Thoracic aorta (tissue), 2 donors: ENCODE results near the gene UTS2R. TPM values are rescaled to one million over a fixed set of nuclear protein-coding genes. Genes with fewer than 3 reads are reported as not detected.

Experiments used
- ATAC-seq: fragments of 150-250 bp; one replicate; pipeline ENCODE4 v1.8.0; 2017; ENCODE audit warnings: low read depth; ENCODE audit not compliant: insufficient number of reproducible peaks, low FRiP score
- DNase-seq: peaks from one replicate; pipeline ENCODE4 v3.0.0-alpha.2; 2020; ENCODE audit warnings: low spot score
- H3K27ac ChIP-seq, 2 donors: fragments of 200-600 bp; sonication (generic); 1 replicate in 1 of 2; 2 replicates in 1 of 2; pipeline ENCODE4 v1.5.1; 2016; ENCODE audit warnings: mild to moderate bottlenecking in 2 of 2, moderate library complexity in 2 of 2
- H3K27me3 ChIP-seq: fragments of 200-600 bp; sonication (generic); replicated peaks from 2 replicates; pipeline ENCODE4 v1.6.0; 2016; ENCODE audit warnings: mild to moderate bottlenecking; ENCODE audit not compliant: insufficient read depth
- H3K36me3 ChIP-seq: fragments of 200-600 bp; sonication (generic); one replicate; pipeline ENCODE4 v1.5.1; 2016
- H3K4me1 ChIP-seq, 2 donors: fragments of 200-600 bp; sonication (generic); 1 replicate in 1 of 2; 2 replicates in 1 of 2; pipeline versions ENCODE4 v1.5.1 to v1.6.0; 2016; ENCODE audit warnings: low read depth in 2 of 2, mild to moderate bottlenecking in 1 of 2; ENCODE audit not compliant: control insufficient read depth in 1 of 2
- H3K4me3 ChIP-seq: fragments of 200-600 bp; sonication (generic); 2 replicates; pipeline ENCODE4 v1.5.1; 2016; ENCODE audit warnings: mild to moderate bottlenecking
- H3K9me3 ChIP-seq: fragments of 200-600 bp; sonication (generic); 2 replicates; pipeline ENCODE4 v1.5.1; 2016
- CTCF ChIP-seq: fragments of 200-600 bp; sonication (generic); IDR thresholded peaks from one replicate; pipeline ENCODE4 v1.5.1; 2019; ENCODE audit warnings: antibody characterized with exemption
- total RNA-seq, 2 donors: library from RNA; depleted of rRNA; stranded (reverse); fragments of >200 nt; gene quantifications; one replicate each; pipeline versions ENCODE4 v1.1.0 to v1.2.3, GENCODE V29; 2016

Gene UTS2R
- total RNA-seq, 2 donors from 2014 or later = 0.27 TPM; not detected in 1

- Histone ChIP-seq H3K27ac (no peak overlapping the region), H3K9me3 (no peaks in the 10 kb centered on the region), H3K36me3 (no peaks in the 10 kb centered on the region), H3K4me1 (peaks cover 5 to 15% of the 10 kb centered on the region in 2 donors), H3K27me3 (peaks cover 5% of the 10 kb centered on the region), H3K4me3 (no peak overlapping the region)
- no peak for DNase-seq
- ATAC-seq = no peak
- TF ChIP-seq CTCF = no peak
These were observed 4.8 kb upstream of the UTS2R start for GRCh38 chr17:82366749-82367148.

GRCh38 chr17:82367724-82368524 is 3.6 kb upstream of the UTS2R start:
- peaks cover 5 to 20% of the 10 kb centered on the region in 2 donors for H3K4me1 ChIP-seq
- H3K36me3 ChIP-seq = no peaks in the 10 kb centered on the region
- peaks cover 13% of the 10 kb centered on the region for H3K27me3 ChIP-seq
- DNase-seq = no peak
- no peak for ATAC-seq
- H3K4me3 ChIP-seq = no peak overlapping the region
- no peak overlapping the region for H3K27ac ChIP-seq
- no peaks in the 10 kb centered on the region for H3K9me3 ChIP-seq
- no peak for TF ChIP-seq CTCF

GRCh38 chr17:82369211-82369610 is 2.4 kb upstream of the UTS2R start:
- DNase-seq = no peak
- no peak for TF ChIP-seq CTCF
- Histone ChIP-seq H3K4me1 (peaks cover 5 to 20% of the 10 kb centered on the region in 2 donors), H3K9me3 (no peaks in the 10 kb centered on the region), H3K36me3 (no peaks in the 10 kb centered on the region), H3K27ac (no peak overlapping the region), H3K4me3 (no peak overlapping the region), H3K27me3 (peaks cover 20% of the 10 kb centered on the region)
- no peak for ATAC-seq

- no peak for TF ChIP-seq CTCF
- peaks cover 24% of the 10 kb centered on the region for H3K27me3 ChIP-seq
- DNase-seq = no peak
These were observed 863 bp upstream of the UTS2R start for GRCh38 chr17:82370471-82371332.

More at GRCh38 chr17:82370471-82371332, 863 bp upstream of the UTS2R start:
- no peaks in the 10 kb centered on the region for H3K36me3 ChIP-seq
- H3K27ac ChIP-seq = no peak overlapping the region
- peak overlapping the region; percentile 62 for H3K4me3 ChIP-seq
- H3K9me3 ChIP-seq = no peaks in the 10 kb centered on the region
- ATAC-seq = no peak
- peaks cover 5 to 20% of the 10 kb centered on the region in 2 donors for H3K4me1 ChIP-seq
